Body of pancreas (tissue), 4 donors: Measurements from ENCODE around the gene DCLK2. TPM values are rescaled to one million over a fixed set of nuclear protein-coding genes. Genes with fewer than 3 reads are reported as not detected.
"Not testable (repeated sequence)": the region's sequence is repeated elsewhere in the genome, so short reads cannot be mapped to it uniquely, and the experiment has no call there.

ENCODE experiments used
- ATAC-seq: fragments of 150-250 bp; one replicate; pipeline ENCODE4 v1.9.1; 2016
- DNase-seq, 4 donors: peaks; one replicate each; pipeline ENCODE4 v3.0.0-alpha.2; 2019
- H3K27ac ChIP-seq, 4 donors: fragments of 200-600 bp; sonication (generic); 1 replicate in 3 of 4; 2 replicates in 1 of 4; pipeline versions ENCODE4 v1.5.1 to v1.6.1; 2016 to 2019; ENCODE audit warnings: mild to moderate bottlenecking in 1 of 4, mixed read lengths in 1 of 4, moderate library complexity in 1 of 4
- H3K27me3 ChIP-seq, 2 donors: fragments of 200-600 bp; sonication (generic); one replicate each; pipeline ENCODE4 v1.6.0; 2016; ENCODE audit warnings: mild to moderate bottlenecking in 1 of 2
- H3K36me3 ChIP-seq, 2 donors: fragments of 200-600 bp; sonication (generic); replicated peaks in 1 of 2; 2 replicates each; pipeline ENCODE4 v1.5.1; 2016; ENCODE audit warnings: low read depth in 2 of 2; ENCODE audit not compliant: insufficient read depth in 1 of 2
- H3K4me1 ChIP-seq: fragments of 200-600 bp; sonication (generic); one replicate; pipeline ENCODE4 v1.6.0; 2016
- H3K4me3 ChIP-seq, 2 donors: fragments of 200-600 bp; sonication (generic); 1 replicate in 1 of 2; 2 replicates in 1 of 2; pipeline ENCODE4 v1.5.1; 2016 to 2019
- H3K9me3 ChIP-seq, 3 donors: fragments of 200-600 bp; sonication (generic); 1 replicate in 2 of 3; 2 replicates in 1 of 3; pipeline ENCODE4 v1.5.1; 2016
- POLR2A ChIP-seq, 3 donors: fragments of 450-650 bp; IDR thresholded peaks; one replicate each; pipeline ENCODE4 v1.6.1; 2016; ENCODE audit warnings: antibody characterized with exemption in 3 of 3, mild to moderate bottlenecking in 2 of 3
- WGBS, 2 donors: methylation state at CpG; one replicate each; pipeline ENCODE4 v1.1.5; 2017; 5-methylcytosine and 5-hydroxymethylcytosine counted together
- intact Hi-C: fragments of 100-400 bp; cut with DNase I; formaldehyde crosslinking; loops from one replicate; pipeline ENCODE4 v1.15.1; 2023
- total RNA-seq, 2 donors: library from RNA; depleted of rRNA; stranded (reverse); fragments of >200 nt; gene quantifications; one replicate each; pipeline ENCODE4 v1.1.0, GENCODE V29; 2016
- TF ChIP-seq, protein P1 (sequence below), 7 experiments: fragments of 450-650 bp in 4 of 7; fragments of 200-600 bp in 3 of 7; sonication (generic) in 3 of 7; IDR thresholded peaks; one replicate each; pipeline ENCODE4 v1.5.1; 2016 to 2019; ENCODE audit warnings: antibody characterized with exemption in 7 of 7

The DCLK2 gene
- total RNA-seq, 2 donors from 2014 or later = 3.6 to 4.6 TPM

GRCh38 chr4:150192986-150193385 is 114.7 kb downstream of the DCLK2 start:
- ATAC-seq (no peak), DNase-seq (no peak)
- Histone ChIP-seq H3K36me3 (no peaks in the 10 kb centered on the region), H3K27ac (no peak overlapping the region), H3K27me3 (no peaks in the 10 kb centered on the region), H3K4me1 (no peaks in the 10 kb centered on the region), H3K4me3 (no peak overlapping the region), H3K9me3 (no peaks in the 10 kb centered on the region)
- intact Hi-C loops = no loop called here
- 84 to 89% methylated on average over 3 of the region's 3 CpGs for WGBS, 2 donors
- TF ChIP-seq POLR2A (IDR thresholded peaks at IDR 0.05) = no peak
- TF ChIP-seq, protein P1, sequence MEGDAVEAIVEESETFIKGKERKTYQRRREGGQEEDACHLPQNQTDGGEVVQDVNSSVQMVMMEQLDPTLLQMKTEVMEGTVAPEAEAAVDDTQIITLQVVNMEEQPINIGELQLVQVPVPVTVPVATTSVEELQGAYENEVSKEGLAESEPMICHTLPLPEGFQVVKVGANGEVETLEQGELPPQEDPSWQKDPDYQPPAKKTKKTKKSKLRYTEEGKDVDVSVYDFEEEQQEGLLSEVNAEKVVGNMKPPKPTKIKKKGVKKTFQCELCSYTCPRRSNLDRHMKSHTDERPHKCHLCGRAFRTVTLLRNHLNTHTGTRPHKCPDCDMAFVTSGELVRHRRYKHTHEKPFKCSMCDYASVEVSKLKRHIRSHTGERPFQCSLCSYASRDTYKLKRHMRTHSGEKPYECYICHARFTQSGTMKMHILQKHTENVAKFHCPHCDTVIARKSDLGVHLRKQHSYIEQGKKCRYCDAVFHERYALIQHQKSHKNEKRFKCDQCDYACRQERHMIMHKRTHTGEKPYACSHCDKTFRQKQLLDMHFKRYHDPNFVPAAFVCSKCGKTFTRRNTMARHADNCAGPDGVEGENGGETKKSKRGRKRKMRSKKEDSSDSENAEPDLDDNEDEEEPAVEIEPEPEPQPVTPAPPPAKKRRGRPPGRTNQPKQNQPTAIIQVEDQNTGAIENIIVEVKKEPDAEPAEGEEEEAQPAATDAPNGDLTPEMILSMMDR (IDR thresholded peaks at IDR 0.05) = no peak

DNA sequence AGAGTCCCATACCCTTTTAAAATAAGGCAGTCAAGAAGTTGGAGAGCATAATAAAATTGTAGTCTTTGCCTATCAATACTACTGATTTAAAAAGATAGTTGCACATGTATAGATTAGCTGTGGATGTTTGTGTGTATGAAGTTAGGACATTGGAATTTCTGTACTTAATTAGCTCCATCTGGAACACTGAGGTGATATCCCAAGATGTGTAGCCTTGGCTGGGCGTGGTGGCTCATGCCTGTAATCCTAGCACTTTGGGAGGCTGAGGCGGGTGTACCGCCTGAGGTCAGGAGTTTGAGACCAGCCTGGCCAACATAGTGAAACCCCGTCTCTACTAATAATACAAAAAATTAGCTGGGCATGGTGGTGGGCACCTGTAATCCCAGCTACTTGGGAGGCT is 119.0 kb downstream of the DCLK2 start:
- DNase-seq, H3K4me3 ChIP-seq, H3K27ac ChIP-seq, intact Hi-C loops, H3K4me1 ChIP-seq, H3K9me3 ChIP-seq, ATAC-seq, H3K36me3 ChIP-seq, H3K27me3 ChIP-seq: not testable (repeated sequence)
- 93 to 94% methylated on average over 4 of the region's 4 CpGs for WGBS, 2 donors

- intact Hi-C loops = no loop called here
- H3K4me1 ChIP-seq = no peaks in the 10 kb centered on the region
- H3K27me3 ChIP-seq = no peaks in the 10 kb centered on the region
- H3K4me3 ChIP-seq = no peak overlapping the region
- 96 to 97% methylated on average over 2 of the region's 2 CpGs for WGBS, 2 donors
- TF ChIP-seq, protein P1 (IDR thresholded peaks at IDR 0.05) = no peak
- TF ChIP-seq POLR2A (IDR thresholded peaks at IDR 0.05) = no peak
- H3K9me3 ChIP-seq = no peaks in the 10 kb centered on the region
- no peak overlapping the region for H3K27ac ChIP-seq
- H3K36me3 ChIP-seq = no peaks in the 10 kb centered on the region
- ATAC-seq = no peak
- DNase-seq = no peak
Observed at GRCh38 chr4:150199056-150199455, 120.8 kb downstream of the DCLK2 start.

GRCh38 chr4:150205016-150205415 is 126.8 kb downstream of the DCLK2 start:
- no peak overlapping the region for H3K4me3 ChIP-seq
- H3K36me3 ChIP-seq = no peaks in the 10 kb centered on the region
- no peak for TF ChIP-seq POLR2A (IDR thresholded peaks at IDR 0.05)
- no peak overlapping the region for H3K27ac ChIP-seq
- H3K9me3 ChIP-seq = no peaks in the 10 kb centered on the region
- no peaks in the 10 kb centered on the region for H3K27me3 ChIP-seq
- 69 to 76% methylated on average over 1 of the region's 1 CpG for WGBS, 2 donors
- no peaks in the 10 kb centered on the region for H3K4me1 ChIP-seq
- intact Hi-C loops = loop anchor here (5.0 kb wide), 1 partner anchor 193 kb away; no protein-coding TSS in a partner anchor
- DNase-seq (no peak), ATAC-seq (no peak)

- DNase-seq = no peak
- Histone ChIP-seq H3K27me3 (no peaks in the 10 kb centered on the region), H3K4me3 (no peak overlapping the region), H3K36me3 (no peaks in the 10 kb centered on the region), H3K9me3 (no peaks in the 10 kb centered on the region), H3K4me1 (peaks cover 9% of the 10 kb centered on the region), H3K27ac (no peak overlapping the region)
- ATAC-seq = no peak
- TF ChIP-seq POLR2A (IDR thresholded peaks at IDR 0.05) = no peak
- intact Hi-C loops = loop anchor here (5.0 kb wide), 1 partner anchor 194 kb away; no protein-coding TSS in a partner anchor
- WGBS, 2 donors = 42 to 46% methylated on average over 2 of the region's 2 CpGs
Observed at GRCh38 chr4:150206265-150206664, 128.0 kb downstream of the DCLK2 start.

GRCh38 chr4:150206954-150207353 is 128.7 kb downstream of the DCLK2 start:
- WGBS, 2 donors = 30 to 36% methylated on average over 4 of the region's 4 CpGs
- Histone ChIP-seq H3K36me3 (no peaks in the 10 kb centered on the region), H3K27me3 (no peaks in the 10 kb centered on the region), H3K9me3 (no peaks in the 10 kb centered on the region), H3K27ac (no peak overlapping the region), H3K4me1 (peaks cover 14% of the 10 kb centered on the region), H3K4me3 (no peak overlapping the region)
- TF ChIP-seq, protein P1 (IDR thresholded peaks at IDR 0.05) = no peak
- TF ChIP-seq POLR2A (IDR thresholded peaks at IDR 0.05) = no peak
- intact Hi-C loops = loop anchor here (5.0 kb wide), 1 partner anchor 195 kb away; no protein-coding TSS in a partner anchor
- DNase-seq = no peak
- no peak for ATAC-seq
